ENCODE data around the gene YBX2.

YBX2 gene

GRCh38 chr17:7323731-7324437 lies 29.4 kb upstream of the YBX2 start:
- DNase-seq (ENCODE audit: low spot score), result peak; percentile 80
- in situ Hi-C loops (cut with MboI; ENCODE audit: low pct_unique_long_range_greater_than_20kb, low sequenced_read_pairs, unreplicated experiment), result no loop called here
- peak; percentile 86 for TF ChIP-seq CTCF (IDR thresholded peaks at IDR 0.05; ENCODE audit: extremely low read depth, insufficient read depth, missing control alignments)

GRCh38 chr17:7322520-7323194 lies 28.2 kb upstream of the YBX2 start:
- TF ChIP-seq CTCF (IDR thresholded peaks at IDR 0.05; ENCODE audit: extremely low read depth, insufficient read depth, missing control alignments), result no peak
- no peak for DNase-seq (ENCODE audit: low spot score)
- in situ Hi-C loops (cut with MboI; ENCODE audit: low pct_unique_long_range_greater_than_20kb, low sequenced_read_pairs, unreplicated experiment), result no loop called here

- TF ChIP-seq CTCF (IDR thresholded peaks at IDR 0.05; ENCODE audit: extremely low read depth, insufficient read depth, missing control alignments), result no peak
- in situ Hi-C loops (cut with MboI; ENCODE audit: low pct_unique_long_range_greater_than_20kb, low sequenced_read_pairs, unreplicated experiment), result no loop called here
- DNase-seq (ENCODE audit: low spot score), result no peak
These were observed 27.0 kb upstream of the YBX2 start for GRCh38 chr17:7321466-7321865.

- in situ Hi-C loops (cut with MboI; ENCODE audit: low pct_unique_long_range_greater_than_20kb, low sequenced_read_pairs, unreplicated experiment), result no loop called here
- DNase-seq (ENCODE audit: low spot score), result no peak
- TF ChIP-seq CTCF (IDR thresholded peaks at IDR 0.05; ENCODE audit: extremely low read depth, insufficient read depth, missing control alignments), result no peak
These were observed 23.9 kb upstream of the YBX2 start for GRCh38 chr17:7318121-7318860.

DNA sequence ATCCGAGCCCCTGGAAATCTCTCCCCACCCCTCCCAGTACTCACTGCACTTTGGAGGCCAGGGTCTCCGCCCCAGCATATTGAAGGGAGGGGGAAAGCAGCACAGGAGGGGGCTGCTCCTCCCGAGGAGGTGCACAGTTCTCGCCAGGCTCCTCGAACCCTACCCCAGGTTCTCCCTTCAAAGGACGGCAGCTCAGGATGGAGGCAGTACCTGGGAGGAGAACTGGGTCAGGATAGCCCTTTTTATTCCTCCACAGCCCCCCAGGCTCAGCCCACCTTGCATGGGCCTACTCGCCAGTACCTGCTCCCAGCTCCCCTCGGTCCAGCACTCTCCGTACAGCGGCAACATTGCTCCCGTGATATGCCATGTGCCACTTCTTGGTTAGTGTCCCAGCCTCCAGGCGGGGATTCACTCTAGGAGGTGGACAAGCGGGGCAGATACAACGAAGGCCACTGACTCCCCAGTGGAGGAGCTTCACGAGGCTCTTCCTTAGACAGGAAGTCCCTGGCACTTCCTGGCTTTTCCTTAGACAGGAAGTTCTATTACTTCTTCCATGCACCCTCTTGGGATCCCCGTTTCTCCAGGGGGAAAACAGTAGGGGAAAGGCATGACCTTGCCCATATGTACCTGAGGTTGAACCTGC lies 22.8 kb upstream of the YBX2 start:
- in situ Hi-C loops (cut with MboI; ENCODE audit: low pct_unique_long_range_greater_than_20kb, low sequenced_read_pairs, unreplicated experiment), result no loop called here
- no peak for TF ChIP-seq CTCF (IDR thresholded peaks at IDR 0.05; ENCODE audit: extremely low read depth, insufficient read depth, missing control alignments)
- DNase-seq (ENCODE audit: low spot score), result peak; percentile 17

DNA sequence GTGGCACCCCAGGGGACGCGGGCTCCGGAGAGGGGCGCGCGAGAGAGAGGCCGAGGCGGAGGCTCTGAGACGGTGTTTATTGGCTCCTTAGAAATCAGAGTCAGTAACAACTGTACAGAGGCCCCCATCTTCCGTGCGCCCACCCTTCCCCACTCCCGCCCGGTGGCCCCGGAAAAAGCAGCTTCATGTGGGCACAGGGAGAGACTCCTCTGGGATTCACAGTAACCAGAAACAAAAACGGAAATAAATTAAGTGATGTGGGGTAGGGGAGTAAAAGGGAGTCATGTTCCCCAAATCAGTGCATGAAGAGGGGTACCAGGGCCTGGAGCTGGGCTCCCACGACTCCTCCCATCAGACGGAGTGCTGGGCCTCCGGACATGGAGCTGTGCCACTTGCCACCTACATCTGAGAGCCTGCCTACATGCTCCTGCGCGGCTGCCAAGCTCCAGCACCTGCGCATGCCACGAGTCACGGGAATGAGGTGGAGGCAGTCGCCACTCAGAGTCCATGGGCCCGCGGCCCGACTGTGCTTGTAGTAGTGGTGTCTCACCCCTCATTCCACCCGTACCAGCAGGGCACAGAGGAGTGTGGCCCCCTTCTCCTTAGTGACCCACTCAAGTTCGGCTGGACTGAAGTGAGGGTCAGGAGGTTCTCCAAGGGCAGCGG lies 21.3 kb upstream of the YBX2 start:
- DNase-seq (ENCODE audit: low spot score), result no peak
- TF ChIP-seq CTCF (IDR thresholded peaks at IDR 0.05; ENCODE audit: extremely low read depth, insufficient read depth, missing control alignments), result no peak
- in situ Hi-C loops (cut with MboI; ENCODE audit: low pct_unique_long_range_greater_than_20kb, low sequenced_read_pairs, unreplicated experiment), result no loop called here
